ENCODE measurements around the gene PANX2. TPM values are rescaled to one million over a fixed set of nuclear protein-coding genes. Genes with fewer than 3 reads are reported as not detected.

Gene PANX2
- total RNA-seq, 1 experiment from 2014 or later = 9.4 TPM

DNA sequence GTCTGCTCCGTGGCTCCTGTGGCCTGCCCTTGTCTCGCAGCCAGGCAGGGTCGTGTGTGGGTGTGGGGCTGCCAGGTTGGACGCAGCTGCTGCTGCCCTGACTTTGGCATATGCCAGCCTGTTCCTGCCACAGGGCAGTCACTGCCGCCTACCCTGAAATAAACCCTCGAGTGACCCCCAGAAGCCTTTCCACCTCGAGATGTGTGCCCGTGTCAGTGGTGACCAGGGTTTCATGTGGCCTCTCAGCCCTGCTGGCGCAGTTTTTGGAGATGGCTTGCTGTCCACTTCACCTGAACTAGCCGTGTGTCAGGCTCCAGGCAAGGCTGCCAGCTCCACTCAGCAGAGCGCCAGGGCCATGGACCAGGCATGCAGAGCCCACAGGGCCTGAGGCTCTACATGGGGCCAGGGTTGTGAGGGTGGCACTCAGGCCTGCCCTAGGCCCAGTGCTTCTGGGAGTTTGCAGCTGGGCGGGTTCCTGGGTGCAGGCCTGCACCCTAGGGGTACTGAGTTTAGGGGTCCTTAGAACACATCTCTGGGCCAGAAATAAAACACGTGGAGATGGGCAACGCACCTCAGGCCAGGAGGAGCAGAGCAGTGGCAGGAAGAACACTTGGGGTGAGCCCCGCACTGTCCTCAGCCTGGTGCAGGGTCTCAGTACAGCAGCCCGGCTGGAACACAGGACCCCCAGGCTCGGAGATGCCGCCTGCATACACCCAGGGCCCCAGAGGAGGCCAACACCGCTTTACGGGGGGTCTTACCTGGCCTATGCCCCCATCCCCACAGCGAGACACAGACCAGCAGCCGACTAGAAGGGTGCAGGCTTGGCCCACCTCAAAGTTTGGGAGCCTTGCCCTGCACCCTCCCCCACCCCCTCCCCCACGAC, 8.8 kb upstream of the PANX2 start:
- Histone ChIP-seq H3K9me2 (replicated peaks; ENCODE audit: low read length) (no peaks in the 10 kb centered on the region), H3K9me3 (ENCODE audit: low read length) (no peaks in the 10 kb centered on the region), H3K9ac (ENCODE audit: low read length) (no peak overlapping the region), H3K36me3 (ENCODE audit: low read depth, low read length) (no peaks in the 10 kb centered on the region), H3F3A (ENCODE audit: low read length, unreplicated experiment) (no peaks in the 10 kb centered on the region), H3K4me1 (ENCODE audit: insufficient read depth, low read length) (no peaks in the 10 kb centered on the region), H2AFZ (ENCODE audit: low read length) (no peak overlapping the region), H3K27ac (ENCODE audit: low read length) (no peak overlapping the region), H4K20me1 (ENCODE audit: low read length) (no peaks in the 10 kb centered on the region), H3K79me2 (ENCODE audit: low read length) (no peaks in the 10 kb centered on the region), H3K27me3 (ENCODE audit: low read length) (no peaks in the 10 kb centered on the region), H3K4me3 (ENCODE audit: low read length) (no peak overlapping the region), H3K4me2 (ENCODE audit: low read length) (no peak overlapping the region)
- ATAC-seq (no peak), DNase-seq (no peak)
- POLR2A ChIA-PET (ENCODE audit: unreplicated experiment) = no interaction called here
- BruUV-seq (replicated peaks) = no TSS peak
- CTCF ChIA-PET = no interaction called here
- intact Hi-C loops (cut with micrococcal nuclease) = no loop called here
- TF ChIP-seq EZH2 (IDR thresholded peaks at IDR 0.05; ENCODE audit: low read length, unreplicated experiment) = no peak
- TF ChIP-seq, protein P1, sequence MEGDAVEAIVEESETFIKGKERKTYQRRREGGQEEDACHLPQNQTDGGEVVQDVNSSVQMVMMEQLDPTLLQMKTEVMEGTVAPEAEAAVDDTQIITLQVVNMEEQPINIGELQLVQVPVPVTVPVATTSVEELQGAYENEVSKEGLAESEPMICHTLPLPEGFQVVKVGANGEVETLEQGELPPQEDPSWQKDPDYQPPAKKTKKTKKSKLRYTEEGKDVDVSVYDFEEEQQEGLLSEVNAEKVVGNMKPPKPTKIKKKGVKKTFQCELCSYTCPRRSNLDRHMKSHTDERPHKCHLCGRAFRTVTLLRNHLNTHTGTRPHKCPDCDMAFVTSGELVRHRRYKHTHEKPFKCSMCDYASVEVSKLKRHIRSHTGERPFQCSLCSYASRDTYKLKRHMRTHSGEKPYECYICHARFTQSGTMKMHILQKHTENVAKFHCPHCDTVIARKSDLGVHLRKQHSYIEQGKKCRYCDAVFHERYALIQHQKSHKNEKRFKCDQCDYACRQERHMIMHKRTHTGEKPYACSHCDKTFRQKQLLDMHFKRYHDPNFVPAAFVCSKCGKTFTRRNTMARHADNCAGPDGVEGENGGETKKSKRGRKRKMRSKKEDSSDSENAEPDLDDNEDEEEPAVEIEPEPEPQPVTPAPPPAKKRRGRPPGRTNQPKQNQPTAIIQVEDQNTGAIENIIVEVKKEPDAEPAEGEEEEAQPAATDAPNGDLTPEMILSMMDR (conservative IDR thresholded peaks at IDR 0.05; ENCODE audit: low read depth, low read length) = no peak
- TF ChIP-seq EZH2phosphoT487 (IDR thresholded peaks at IDR 0.05; ENCODE audit: borderline replicate concordance, low read length) = no peak

DNA sequence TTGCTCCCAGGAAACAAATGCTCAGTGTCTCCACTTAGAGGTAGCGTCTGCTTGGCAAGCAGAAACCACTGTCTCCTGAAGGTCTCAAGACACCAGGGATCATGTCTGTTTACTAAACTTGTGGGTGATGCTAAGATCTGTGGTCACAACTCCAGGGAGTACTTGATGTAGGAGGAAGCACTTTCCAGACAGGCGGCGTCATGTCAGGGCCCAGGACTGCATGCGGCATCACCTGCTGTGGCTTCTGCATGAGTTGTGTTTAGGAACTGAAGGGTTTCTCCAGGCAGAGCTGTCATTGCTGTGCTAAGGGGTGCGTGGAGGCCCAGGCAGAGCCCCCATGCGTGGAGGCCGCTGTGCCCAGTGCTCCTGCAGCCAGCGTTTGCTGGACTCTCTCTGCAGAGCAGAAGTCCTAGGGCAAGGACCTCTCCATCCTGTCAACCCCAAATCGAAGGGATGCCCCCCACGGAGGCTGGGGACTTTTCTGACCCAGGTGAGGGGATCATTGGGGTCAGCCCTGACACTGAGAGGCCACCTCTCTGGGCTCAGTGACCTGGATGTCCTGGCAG, 8.1 kb upstream of the PANX2 start:
- H3K4me2 ChIP-seq (ENCODE audit: low read length) = no peak overlapping the region
- no peaks in the 10 kb centered on the region for H3K9me2 ChIP-seq (replicated peaks; ENCODE audit: low read length)
- H3K9me3 ChIP-seq (ENCODE audit: low read length) = no peaks in the 10 kb centered on the region
- H3K27me3 ChIP-seq (ENCODE audit: low read length) = no peaks in the 10 kb centered on the region
- intact Hi-C loops (cut with micrococcal nuclease) = no loop called here
- no TSS peak for BruUV-seq (replicated peaks)
- H3K27ac ChIP-seq (ENCODE audit: low read length) = no peak overlapping the region
- H4K20me1 ChIP-seq (ENCODE audit: low read length) = no peaks in the 10 kb centered on the region
- H3K79me2 ChIP-seq (ENCODE audit: low read length) = no peaks in the 10 kb centered on the region
- no peaks in the 10 kb centered on the region for H3K36me3 ChIP-seq (ENCODE audit: low read depth, low read length)
- TF ChIP-seq EZH2phosphoT487 (IDR thresholded peaks at IDR 0.05; ENCODE audit: borderline replicate concordance, low read length) = no peak
- TF ChIP-seq, protein P1 (conservative IDR thresholded peaks at IDR 0.05; ENCODE audit: low read depth, low read length) = no peak
- no peak for TF ChIP-seq EZH2 (IDR thresholded peaks at IDR 0.05; ENCODE audit: low read length, unreplicated experiment)
- ATAC-seq (no peak), DNase-seq (no peak)
- no peak overlapping the region for H3K9ac ChIP-seq (ENCODE audit: low read length)
- POLR2A ChIA-PET (ENCODE audit: unreplicated experiment) = no interaction called here
- CTCF ChIA-PET = no interaction called here
- H3F3A ChIP-seq (ENCODE audit: low read length, unreplicated experiment) = no peaks in the 10 kb centered on the region
- no peak overlapping the region for H3K4me3 ChIP-seq (ENCODE audit: low read length)
- no peaks in the 10 kb centered on the region for H3K4me1 ChIP-seq (ENCODE audit: insufficient read depth, low read length)
- no peak overlapping the region for H2AFZ ChIP-seq (ENCODE audit: low read length)
